ENCODE measurements around the gene TSPAN11.

TSPAN11 gene

GRCh38 chr12:30913323-30913722 is 13.2 kb upstream of the TSPAN11 start:
- no peak for DNase-seq

GRCh38 chr12:30914986-30915591 is 11.5 kb upstream of the TSPAN11 start:
- DNase-seq = no peak

GRCh38 chr12:30923057-30923456 is 3.5 kb upstream of the TSPAN11 start:
- DNase-seq = no peak

GRCh38 chr12:30925607-30926242 is 823 bp upstream of the TSPAN11 start:
- no peak for DNase-seq

- no peak for DNase-seq
Observed at GRCh38 chr12:30927222-30927611, 669 bp downstream of the TSPAN11 start.

GRCh38 chr12:30928356-30929244 is 2.1 kb downstream of the TSPAN11 start:
- DNase-seq = no peak

- DNase-seq = no peak
Observed at GRCh38 chr12:30930238-30930637, 3.7 kb downstream of the TSPAN11 start.

- DNase-seq = no peak
Observed at GRCh38 chr12:30930641-30931040, 4.1 kb downstream of the TSPAN11 start.

GRCh38 chr12:30932881-30933280 is 6.3 kb downstream of the TSPAN11 start:
- no peak for DNase-seq

GRCh38 chr12:30934811-30935210 is 8.3 kb downstream of the TSPAN11 start:
- no peak for DNase-seq

GRCh38 chr12:30936036-30936435 is 9.5 kb downstream of the TSPAN11 start:
- DNase-seq = no peak

GRCh38 chr12:30939234-30939633 is 12.7 kb downstream of the TSPAN11 start:
- no peak for DNase-seq

GRCh38 chr12:30942486-30942885 is 15.9 kb downstream of the TSPAN11 start:
- no peak for DNase-seq

GRCh38 chr12:30942936-30943335 is 16.4 kb downstream of the TSPAN11 start:
- DNase-seq = no peak

GRCh38 chr12:30945443-30946164 is 19.1 kb downstream of the TSPAN11 start:
- DNase-seq = no peak

- DNase-seq = no peak
Observed at GRCh38 chr12:30952015-30952414, 25.5 kb downstream of the TSPAN11 start.

GRCh38 chr12:30953257-30953656 is 26.7 kb downstream of the TSPAN11 start:
- DNase-seq = no peak

GRCh38 chr12:30953951-30954751 is 27.6 kb downstream of the TSPAN11 start:
- no peak for DNase-seq

GRCh38 chr12:30955214-30955613 is 28.7 kb downstream of the TSPAN11 start:
- DNase-seq = no peak

GRCh38 chr12:30959110-30959710 is 32.7 kb downstream of the TSPAN11 start:
- no peak for DNase-seq

GRCh38 chr12:30959778-30960177 is 33.2 kb downstream of the TSPAN11 start:
- no peak for DNase-seq

GRCh38 chr12:30961030-30961429 is 34.5 kb downstream of the TSPAN11 start:
- no peak for DNase-seq
